GM21423 (cell line): ENCODE measurements around the gene BASP1.

Source experiments
- ATAC-seq: cut with Tn5 transposase; IDR thresholded peaks from one replicate; pipeline ENCODE4 v1.9.1; 2021; ENCODE audit warnings: mild to moderate bottlenecking, moderate library complexity; ENCODE audit not compliant: unreplicated experiment

BASP1 gene

DNA sequence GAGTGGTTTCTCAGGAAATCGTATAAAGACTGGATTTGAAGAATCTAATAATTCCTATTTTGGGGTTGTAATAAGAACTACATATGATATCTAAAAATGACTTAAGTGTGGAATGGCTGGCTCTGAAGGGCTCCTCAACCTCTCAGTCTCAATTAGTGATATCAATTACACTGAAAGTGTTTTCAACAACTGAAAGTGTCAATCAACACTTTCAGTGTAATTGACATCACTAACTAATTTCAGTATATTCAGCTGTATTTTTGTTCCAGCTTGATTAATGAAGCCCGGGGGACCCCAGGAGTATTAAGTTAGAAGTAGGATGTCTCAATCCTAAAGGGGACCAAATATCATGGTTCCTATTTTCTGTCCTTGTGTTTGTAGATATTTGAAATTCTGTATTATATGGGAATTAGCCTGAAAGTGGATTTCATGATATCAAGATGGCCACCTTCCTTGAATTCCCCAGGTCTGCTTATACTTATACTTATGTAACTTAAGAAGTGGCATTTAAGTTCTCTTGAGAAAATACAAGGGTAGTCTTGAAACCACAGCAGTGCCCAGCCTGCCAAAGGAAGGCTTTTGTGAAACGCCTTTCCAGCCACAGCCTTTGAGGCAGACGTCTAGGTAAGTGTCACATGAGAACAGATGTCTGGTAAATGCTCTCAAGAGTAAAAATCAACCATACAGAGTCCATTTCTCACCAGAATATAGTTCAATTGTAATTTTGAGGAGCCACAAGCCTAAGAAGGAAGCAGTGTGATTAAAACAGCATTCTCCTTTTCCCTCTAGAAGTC lies 4.6 kb downstream of the BASP1 start:
- ATAC-seq, result peak; percentile 24

DNA sequence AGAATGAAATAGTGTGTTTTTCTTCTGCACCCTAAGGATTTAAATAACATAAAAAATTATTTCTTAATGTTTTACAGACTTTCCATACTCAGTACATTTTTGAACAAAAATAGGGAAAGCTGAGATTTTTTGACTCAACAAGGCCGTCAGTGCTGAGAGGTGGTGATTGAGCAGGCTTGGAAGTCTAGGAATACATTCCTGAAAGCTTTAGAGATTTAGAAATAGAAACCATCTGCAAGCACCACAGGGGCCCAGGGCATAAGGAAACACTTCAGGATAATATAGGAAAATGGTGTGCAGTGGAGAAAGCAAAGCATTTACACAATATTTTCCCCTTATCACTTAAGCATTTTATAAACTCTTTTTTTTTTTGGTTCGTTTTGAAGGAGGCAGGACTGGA lies 5.2 kb downstream of the BASP1 start:
- ATAC-seq, result no peak

DNA sequence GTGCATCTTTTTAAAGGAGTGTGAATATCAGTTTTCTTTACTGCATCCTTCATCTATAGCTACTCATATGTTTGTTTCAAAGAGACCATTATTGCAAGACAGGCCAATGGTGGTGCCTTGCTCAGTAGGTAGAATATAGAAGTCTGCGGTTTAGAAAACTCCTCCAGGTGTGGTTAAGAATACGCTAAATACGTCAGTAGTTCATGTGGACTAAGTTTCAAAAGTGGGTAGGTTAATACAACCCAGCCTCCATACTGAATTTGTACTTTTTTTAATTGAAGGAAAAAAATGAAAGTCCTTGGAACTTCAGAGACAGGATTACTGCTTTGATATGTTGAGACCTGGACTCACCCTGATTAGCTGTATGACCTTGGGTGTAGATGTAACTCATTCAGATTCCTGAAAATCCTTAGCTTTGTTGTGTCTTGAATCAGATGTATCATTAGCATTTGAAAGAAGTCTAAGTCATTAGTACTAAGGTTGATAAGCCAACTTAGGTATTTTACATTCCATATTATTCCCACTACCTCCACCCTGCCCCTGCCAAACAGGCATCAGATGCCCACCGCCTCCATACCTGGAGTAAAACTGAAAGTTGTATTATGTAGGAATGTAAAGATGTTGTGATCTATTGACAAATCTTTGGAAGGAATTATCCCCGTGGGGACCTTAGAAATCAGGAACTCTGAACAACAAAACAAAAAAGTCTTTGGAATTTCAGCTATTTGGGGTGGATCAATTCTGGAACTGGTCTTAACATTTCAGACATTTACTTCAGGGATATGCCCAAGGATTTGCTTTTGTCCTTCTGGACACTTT lies 6.1 kb downstream of the BASP1 start:
- peak; percentile 34 for ATAC-seq

GRCh38 chr5:17224858-17225511 lies 7.6 kb downstream of the BASP1 start:
- peak; percentile 43 for ATAC-seq

DNA sequence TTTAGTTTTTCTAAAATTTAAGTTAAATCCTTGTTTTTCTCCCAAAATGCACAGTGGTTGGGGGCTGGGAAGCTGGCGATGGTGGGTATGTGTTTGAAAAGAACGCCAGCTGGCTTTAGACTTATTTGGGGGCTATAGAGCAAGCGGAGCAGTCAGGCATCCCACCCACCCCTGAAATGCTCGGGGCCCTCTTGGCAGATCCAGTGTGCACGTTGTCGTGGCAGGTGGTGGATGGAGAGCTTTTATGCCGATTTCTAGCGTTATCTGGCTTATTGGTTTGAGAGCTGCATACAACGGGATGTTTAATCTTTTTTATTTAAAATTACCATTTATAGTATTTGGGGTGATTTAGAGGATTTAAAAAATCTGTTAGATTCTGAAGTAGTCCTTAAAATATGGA lies 8.1 kb downstream of the BASP1 start:
- ATAC-seq, result no peak

DNA sequence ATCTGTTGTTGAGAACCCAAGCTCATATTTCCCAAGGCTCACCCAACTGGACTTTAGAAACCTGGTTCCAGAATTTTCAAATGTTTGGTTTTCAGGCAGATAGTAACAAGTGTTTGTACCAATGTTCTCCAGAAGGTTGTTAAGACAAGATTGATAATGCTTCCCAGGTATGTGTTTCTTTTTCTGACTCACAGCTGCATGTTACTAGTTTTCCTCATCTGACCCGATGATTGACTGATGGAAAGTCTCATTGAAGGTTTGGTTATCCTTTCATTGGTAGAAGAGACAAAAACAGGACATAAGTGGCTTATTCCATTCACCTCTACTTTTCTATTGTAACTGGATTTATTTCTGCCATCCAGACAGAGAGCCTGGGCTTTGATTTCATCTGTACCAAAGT lies 10.4 kb downstream of the BASP1 start:
- no peak for ATAC-seq

DNA sequence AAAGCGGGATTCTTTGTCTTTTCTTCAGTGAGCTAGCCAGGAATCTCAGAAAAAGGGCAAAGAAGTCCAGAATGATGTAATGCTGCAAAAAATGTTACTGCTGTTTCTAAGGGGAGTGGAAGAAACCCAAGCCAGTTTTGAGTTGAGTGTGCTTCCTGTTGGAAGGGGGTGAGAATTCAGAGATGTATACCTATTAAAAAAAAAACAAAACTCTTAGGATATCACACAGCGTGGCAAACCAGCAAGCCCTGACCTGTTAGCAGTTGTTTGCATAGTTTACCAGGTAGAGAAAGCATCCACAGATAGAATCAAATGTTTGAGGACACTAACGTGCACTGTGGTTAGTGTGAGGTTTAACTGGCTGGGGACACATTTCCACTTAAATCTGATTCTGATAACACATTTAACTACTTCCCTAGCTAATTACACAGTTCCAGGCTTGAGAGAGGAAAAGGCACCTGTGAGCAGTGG lies 11.4 kb downstream of the BASP1 start:
- peak; percentile 57 for ATAC-seq

- ATAC-seq, result peak; percentile 41
Measured at GRCh38 chr5:17229313-17229712, 11.9 kb downstream of the BASP1 start.

DNA sequence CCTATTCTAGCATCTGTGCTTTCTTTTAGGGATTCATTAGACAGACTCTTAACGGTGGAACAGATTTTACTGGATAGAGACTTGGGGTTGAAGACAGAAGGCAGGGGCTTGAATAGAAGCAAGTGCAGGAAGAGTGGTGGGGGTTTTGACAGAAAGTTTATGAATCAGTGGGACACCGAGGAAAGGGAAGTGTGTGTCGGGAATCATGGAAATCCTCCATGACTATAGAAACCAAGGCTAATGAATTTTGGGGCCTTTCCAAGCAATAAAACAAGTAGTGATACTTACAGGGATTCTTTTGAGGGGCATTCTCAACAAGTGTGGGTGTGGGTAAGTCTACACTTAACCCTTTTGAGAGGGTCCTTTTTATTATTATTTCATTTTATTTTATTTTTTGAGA lies 12.8 kb downstream of the BASP1 start:
- no peak for ATAC-seq

GRCh38 chr5:17230808-17231525 lies 13.5 kb downstream of the BASP1 start:
- ATAC-seq, result no peak

DNA sequence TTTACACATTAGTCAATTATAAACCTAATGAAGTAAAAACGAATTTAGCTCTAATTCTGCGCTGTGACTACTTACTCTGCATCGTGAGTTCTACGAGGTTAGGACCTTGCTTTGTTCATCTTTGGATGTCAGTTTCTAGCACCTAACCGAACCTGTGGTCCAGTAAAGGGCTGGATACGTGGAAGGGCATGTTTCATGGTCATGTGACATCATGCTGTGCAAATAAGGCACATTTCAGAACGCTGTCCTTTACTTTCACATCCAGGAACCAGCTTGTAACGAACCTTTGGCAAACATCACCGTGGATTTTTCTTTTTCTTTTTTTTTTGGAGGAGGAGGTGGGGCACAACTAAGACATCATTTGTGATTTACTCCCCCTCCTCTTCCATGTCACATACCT lies 15.0 kb downstream of the BASP1 start:
- no peak for ATAC-seq

- no peak for ATAC-seq
Measured at GRCh38 chr5:17233488-17233887, 16.1 kb downstream of the BASP1 start.

DNA sequence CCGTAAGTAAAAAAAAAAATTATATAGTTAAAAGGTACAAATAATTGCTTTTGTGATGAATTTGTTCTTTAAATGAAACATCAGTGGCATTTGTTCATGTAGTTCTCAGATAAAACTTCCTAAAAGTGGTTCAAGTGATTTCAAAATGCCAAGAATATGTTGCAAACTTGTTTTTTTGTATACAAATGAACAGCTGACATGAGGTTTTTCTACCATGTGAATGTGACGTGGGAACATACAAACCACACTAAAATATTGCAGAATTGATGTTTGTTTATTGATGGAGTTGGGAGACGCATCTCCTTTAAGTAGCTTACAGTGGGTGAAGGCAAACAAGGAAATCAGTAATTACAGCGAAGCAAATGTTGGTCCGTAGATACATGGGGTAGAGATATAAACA lies 16.9 kb downstream of the BASP1 start:
- no peak for ATAC-seq

- no peak for ATAC-seq
Measured at GRCh38 chr5:17235731-17236330, 18.4 kb downstream of the BASP1 start.

- ATAC-seq, result no peak
Measured at GRCh38 chr5:17238521-17239041, 21.1 kb downstream of the BASP1 start.

GRCh38 chr5:17239953-17240352 lies 22.5 kb downstream of the BASP1 start:
- no peak for ATAC-seq

DNA sequence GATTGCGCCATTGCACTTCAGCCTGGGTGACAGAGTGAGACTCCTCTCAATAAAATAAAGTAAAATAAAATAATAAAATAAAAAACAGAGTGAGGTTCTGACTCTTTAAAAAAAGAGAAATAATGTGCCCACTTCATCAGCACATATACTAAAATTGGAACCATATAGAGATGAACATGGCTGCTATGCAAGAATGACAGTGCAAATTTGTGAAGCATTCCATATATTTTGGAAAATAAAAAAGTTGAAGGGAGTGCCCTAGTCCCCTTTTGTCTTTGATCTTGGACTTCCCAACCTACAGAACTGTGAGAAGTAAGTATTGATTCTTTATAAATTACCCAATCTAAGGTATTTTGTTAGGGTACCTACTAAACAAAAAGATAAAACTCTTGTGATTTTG lies 23.1 kb downstream of the BASP1 start:
- no peak for ATAC-seq

DNA sequence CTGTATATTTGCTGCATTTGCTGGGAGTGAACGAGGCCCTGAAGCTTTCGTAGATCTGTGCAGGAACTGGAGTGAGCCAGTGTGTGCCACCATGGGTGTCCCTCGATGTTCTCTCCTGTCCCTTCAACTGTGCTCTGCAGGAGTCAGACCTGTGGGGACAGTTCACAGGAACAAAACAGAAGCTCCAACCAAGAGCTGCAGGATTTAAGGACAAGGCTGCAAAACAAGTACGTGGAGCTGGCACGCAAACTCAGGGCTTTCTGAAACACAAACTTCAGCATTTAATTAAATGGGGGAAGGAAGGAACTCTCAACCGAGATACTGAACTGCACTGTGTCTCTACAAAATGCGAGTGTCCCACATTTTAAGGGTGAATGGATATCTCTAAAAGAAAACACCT lies 24.2 kb downstream of the BASP1 start:
- ATAC-seq, result no peak

DNA sequence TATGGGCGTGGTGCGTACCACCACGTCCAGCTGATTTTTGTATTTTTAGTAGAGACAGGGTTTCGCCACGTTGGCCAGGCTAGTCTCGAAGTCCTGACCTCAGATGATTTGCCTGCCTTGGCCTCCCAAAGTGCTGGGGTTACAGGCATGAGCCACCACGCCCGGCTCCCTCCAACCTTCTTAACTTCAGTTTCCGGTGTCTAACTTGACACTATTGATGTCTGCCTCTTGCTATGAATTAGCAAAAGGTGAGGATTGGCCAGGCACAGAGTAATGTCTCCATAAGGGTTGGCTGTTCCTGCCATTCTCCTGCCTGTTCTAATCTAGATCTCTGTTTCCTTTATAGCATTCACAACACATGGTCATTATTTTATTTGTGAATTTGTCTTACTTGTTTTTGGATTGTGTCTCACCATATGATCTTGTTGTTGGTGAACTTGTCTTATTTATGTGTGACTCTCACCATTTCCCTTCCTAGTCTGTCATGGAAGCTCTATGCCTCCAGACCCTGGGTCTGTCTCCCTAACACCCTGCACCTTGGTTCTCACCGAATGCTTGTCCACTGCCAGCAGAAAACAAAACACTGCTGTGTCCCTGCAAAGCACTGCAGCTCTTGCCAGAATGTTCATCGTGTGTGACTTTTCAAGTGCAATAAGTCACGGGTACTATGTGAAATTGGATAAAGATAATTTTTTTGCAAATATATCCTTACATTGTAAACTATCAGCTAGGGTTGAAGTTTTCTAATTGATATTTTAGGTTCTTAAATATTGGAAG lies 26.0 kb downstream of the BASP1 start:
- no peak for ATAC-seq
